Right cardiac atrium (tissue), 5 donors: Measurements from ENCODE around the gene RNF8. TPM values are rescaled to one million over a fixed set of nuclear protein-coding genes. Genes with fewer than 3 reads are reported as not detected.
"Not testable (repeated sequence)": the region's sequence is repeated elsewhere in the genome, so short reads cannot be mapped to it uniquely, and the experiment has no call there.

ENCODE experiments used
- ATAC-seq, 2 donors: fragments of 200-7000 bp; cut with Tn5 transposase; one replicate each; pipeline versions ENCODE4 v1.8.0 to v1.9.1; 2020; ENCODE audit warnings: moderate library complexity in 2 of 2, mild to moderate bottlenecking in 1 of 2
- DNase-seq, 3 donors: peaks; one replicate each; pipeline ENCODE4 v3.0.0-alpha.2; 2020
- H3K27ac ChIP-seq: one replicate; pipeline ENCODE4 v1.5.1; 2013; ENCODE audit warnings: mild to moderate bottlenecking, low read length, control low read depth, moderate library complexity
- H3K27me3 ChIP-seq: one replicate; pipeline ENCODE4 v1.6.1; 2013; ENCODE audit not compliant: control insufficient read depth, insufficient read depth
- H3K4me1 ChIP-seq: one replicate; pipeline ENCODE4 v1.6.1; 2013; ENCODE audit warnings: low read length; ENCODE audit not compliant: control insufficient read depth, insufficient read depth
- H3K4me3 ChIP-seq: one replicate; pipeline ENCODE4 v1.5.1; 2013; ENCODE audit warnings: low read length, control low read depth
- H3K9me3 ChIP-seq: one replicate; pipeline ENCODE4 v1.6.1; 2013; ENCODE audit warnings: low read length; ENCODE audit not compliant: control insufficient read depth
- WGBS: extraction: QIAGEN DNeasy Blood & Tissue Kit; methylation state at CpG from one replicate; pipeline ENCODE4 v1.1.7; 2013; 5-methylcytosine and 5-hydroxymethylcytosine counted together
- intact Hi-C, 4 donors: fragments of 100-400 bp; cut with DNase I; formaldehyde crosslinking; loops; one replicate each; pipeline versions ENCODE4 v1.11.0 to v1.14.0; 2022 to 2023
- polyA plus RNA-seq: library from polyadenylated mRNA; stranded (reverse); fragments of 200-250 nt; gene quantifications from one replicate; pipeline ENCODE4 v1.2.3, GENCODE V29; 2013
- total RNA-seq, 4 donors: library from RNA; stranded (reverse); fragmentation: NEBNext Ultra II Directional; extraction: Animal tissue kit (Norgen Biotek cat#: 25700); gene quantifications; one replicate each; pipeline ENCODE4 v1.2.1, GENCODE V29; 2021
- donor health status: healthy with polysubstance abuse.
- donor health status: DM: no; HTN: yes; CAD: no.
- donor health status: DM: no; HTN: no; CAD: no.
- donor health status: DM: no; HTN: yes; CAD: no; lungs with severe emphysema.
- donor health status: DM: yes; HTN: yes; CAD: no.

The RNF8 gene
- total and polyA plus RNA-seq, 5 donors = 15.7 to 22.9 (median 21.7) TPM

DNA sequence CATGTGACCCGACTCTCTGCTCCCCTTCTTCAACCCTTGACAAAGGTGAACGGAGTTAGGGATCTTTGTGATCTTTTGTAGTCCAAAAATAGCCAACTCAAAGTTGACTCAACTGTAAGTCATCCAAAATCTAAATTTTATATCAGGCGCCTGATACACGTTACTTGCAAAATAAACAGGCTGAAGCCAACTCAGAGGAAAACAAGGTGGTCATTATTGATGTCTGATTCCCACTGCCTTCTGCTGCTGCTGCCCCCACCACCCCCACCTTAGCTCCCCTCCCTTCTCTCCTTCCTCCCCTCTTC is 13.2 kb upstream of the RNF8 start:
- intact Hi-C loops = no loop called here
- ATAC-seq = no peak
- no peaks in the 10 kb centered on the region for H3K27me3 ChIP-seq
- no peak overlapping the region for H3K27ac ChIP-seq
- H3K9me3 ChIP-seq = no peaks in the 10 kb centered on the region
- H3K4me1 ChIP-seq = no peaks in the 10 kb centered on the region
- 73% methylated on average over 4 of the region's 4 CpGs for WGBS
- H3K4me3 ChIP-seq = no peak overlapping the region
- DNase-seq = no peak

DNA sequence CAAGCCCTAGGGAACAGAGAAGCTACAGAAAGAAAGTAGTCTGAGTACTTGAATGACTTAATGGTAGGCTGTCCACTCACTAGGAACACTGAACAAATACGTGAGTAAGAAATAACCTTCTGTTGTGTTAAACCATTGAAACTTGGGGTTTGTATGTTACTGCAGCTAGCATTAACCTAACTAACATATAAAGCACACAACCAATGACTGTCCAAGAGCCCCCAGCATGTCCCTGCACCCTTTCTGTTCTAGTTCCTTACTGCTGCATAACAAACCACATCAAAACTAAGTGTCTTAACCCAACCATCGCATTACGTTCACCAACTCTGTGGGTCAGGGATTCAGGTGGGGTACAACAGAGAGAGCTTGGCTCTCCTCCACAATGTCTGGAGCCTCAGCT is 10.5 kb upstream of the RNF8 start:
- no peak for ATAC-seq
- no peak overlapping the region for H3K4me3 ChIP-seq
- no peak overlapping the region for H3K27ac ChIP-seq
- no peaks in the 10 kb centered on the region for H3K27me3 ChIP-seq
- intact Hi-C loops = no loop called here
- H3K9me3 ChIP-seq = no peaks in the 10 kb centered on the region
- DNase-seq = no peak
- 90% methylated on average over 3 of the region's 3 CpGs for WGBS
- H3K4me1 ChIP-seq = no peaks in the 10 kb centered on the region

DNA sequence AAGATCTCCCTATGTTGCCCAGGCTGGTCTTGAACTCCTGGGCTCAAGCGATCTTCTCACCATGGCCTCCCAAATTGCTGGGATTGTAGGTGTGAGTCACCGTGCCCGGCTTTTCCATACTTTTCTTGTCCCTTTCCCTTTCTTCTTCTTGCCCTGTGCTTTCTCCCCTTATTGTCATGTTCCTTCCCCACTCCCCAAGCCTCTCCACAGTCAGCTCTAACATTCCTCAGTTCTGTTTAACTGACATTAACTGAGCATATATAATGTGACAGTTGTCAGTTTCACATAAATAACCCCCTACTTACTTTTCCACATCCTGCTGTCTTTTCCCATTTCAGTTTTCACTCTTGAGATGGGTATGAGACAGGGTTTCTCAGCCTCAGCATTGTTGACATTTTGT is 9.5 kb upstream of the RNF8 start:
- WGBS = 90% methylated on average over 3 of the region's 3 CpGs
- intact Hi-C loops = no loop called here
- ATAC-seq (no peak), DNase-seq (no peak)
- Histone ChIP-seq H3K27ac (no peak overlapping the region), H3K9me3 (no peaks in the 10 kb centered on the region), H3K4me1 (no peaks in the 10 kb centered on the region), H3K27me3 (no peaks in the 10 kb centered on the region), H3K4me3 (no peak overlapping the region)

DNA sequence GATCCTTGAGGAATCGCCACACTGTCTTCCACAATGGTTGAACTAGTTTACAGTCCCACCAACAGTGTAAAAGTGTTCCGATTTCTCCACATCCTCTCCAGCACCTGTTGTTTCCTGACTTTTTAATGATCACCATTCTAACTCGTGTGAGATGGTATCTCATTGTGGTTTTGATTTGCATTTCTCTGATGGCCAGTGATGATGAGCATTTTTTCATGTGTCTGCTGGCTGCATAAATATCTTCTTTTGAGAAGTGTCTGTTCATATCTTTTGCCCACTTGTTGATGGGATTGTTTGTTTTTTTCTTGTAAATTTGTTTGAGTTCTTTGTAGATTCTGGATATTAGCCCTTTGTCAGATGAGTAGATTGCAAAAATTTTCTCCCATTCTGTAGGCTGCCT is 8.0 kb upstream of the RNF8 start:
- H3K9me3 ChIP-seq, H3K27me3 ChIP-seq, H3K4me3 ChIP-seq, ATAC-seq, H3K27ac ChIP-seq, intact Hi-C loops, H3K4me1 ChIP-seq, DNase-seq: not testable (repeated sequence)
- WGBS = 75% methylated on average over 3 of the region's 3 CpGs

DNA sequence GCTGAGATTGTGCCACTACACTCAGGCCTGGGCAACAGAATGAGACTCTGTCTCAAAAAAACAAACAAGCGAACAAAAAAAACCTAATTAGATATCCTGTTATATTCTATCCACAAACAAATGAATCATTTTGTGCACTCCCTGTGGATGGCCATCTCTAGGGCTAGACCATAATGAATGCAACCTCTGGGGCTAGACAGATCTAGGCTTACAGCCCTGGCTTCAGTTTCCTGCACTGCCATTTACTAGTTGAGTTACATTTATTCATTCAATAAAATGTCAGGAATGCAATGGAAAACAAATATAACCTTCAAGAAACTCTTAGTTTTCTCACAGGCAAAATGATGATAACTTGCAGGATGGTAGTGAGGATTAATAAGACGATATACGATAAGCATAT is 6.6 kb upstream of the RNF8 start:
- H3K27ac ChIP-seq = no peak overlapping the region
- H3K4me1 ChIP-seq = no peaks in the 10 kb centered on the region
- H3K9me3 ChIP-seq = no peaks in the 10 kb centered on the region
- no peak overlapping the region for H3K4me3 ChIP-seq
- intact Hi-C loops = no loop called here
- no peaks in the 10 kb centered on the region for H3K27me3 ChIP-seq
- ATAC-seq (no peak), DNase-seq (no peak)
- WGBS = 86% methylated on average over 3 of the region's 3 CpGs

DNA sequence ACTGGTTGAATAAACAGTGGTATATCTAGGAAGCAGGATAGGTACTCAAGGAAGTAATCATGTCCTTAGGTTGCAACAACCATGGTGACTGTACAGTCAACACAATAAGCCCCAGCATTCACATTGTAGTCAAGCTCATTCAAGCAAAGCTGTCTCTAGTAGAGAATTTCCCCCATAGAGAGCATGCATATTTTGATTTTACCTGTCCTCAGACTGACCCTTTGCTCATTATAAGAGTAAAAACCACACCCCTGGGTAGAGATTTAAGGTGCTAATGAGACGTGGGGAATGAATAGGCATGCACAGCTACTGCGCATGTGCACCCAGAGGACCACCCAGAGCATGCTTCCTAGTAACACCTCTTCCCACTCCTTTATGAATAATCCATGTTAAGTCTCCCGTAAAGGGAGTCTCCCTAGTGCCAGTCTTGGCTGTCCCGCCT is 6.1 kb upstream of the RNF8 start:
- Histone ChIP-seq H3K27ac (no peak overlapping the region), H3K4me1 (no peaks in the 10 kb centered on the region), H3K27me3 (no peaks in the 10 kb centered on the region), H3K9me3 (no peaks in the 10 kb centered on the region), H3K4me3 (no peak overlapping the region)
- ATAC-seq (no peak), DNase-seq (no peak)
- 83% methylated on average over 4 of the region's 4 CpGs for WGBS
- intact Hi-C loops = no loop called here

DNA sequence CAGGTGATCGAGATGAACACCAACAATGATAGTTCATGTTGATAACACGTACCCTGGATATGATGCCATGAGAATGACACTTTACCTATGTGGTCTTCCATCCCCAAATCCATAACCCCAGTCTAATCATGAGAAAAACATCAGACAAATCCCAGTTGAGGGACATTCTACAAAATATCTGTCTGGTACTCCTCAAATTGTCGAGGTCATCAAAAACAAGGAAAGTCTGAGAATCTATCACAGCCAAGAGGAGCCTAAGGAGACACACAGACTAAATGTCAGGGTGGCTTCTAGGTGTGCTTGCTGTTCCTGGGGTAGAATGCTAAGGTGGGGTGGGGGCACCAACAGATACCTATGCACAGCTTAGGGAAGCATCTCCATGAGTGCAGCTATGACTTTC is 2.8 kb upstream of the RNF8 start:
- Histone ChIP-seq H3K27me3 (no peaks in the 10 kb centered on the region), H3K4me3 (no peak overlapping the region), H3K27ac (no peak overlapping the region), H3K9me3 (no peaks in the 10 kb centered on the region), H3K4me1 (no peaks in the 10 kb centered on the region)
- intact Hi-C loops = no loop called here
- 94% methylated on average over 3 of the region's 3 CpGs for WGBS
- ATAC-seq = no peak
- no peak for DNase-seq

DNA sequence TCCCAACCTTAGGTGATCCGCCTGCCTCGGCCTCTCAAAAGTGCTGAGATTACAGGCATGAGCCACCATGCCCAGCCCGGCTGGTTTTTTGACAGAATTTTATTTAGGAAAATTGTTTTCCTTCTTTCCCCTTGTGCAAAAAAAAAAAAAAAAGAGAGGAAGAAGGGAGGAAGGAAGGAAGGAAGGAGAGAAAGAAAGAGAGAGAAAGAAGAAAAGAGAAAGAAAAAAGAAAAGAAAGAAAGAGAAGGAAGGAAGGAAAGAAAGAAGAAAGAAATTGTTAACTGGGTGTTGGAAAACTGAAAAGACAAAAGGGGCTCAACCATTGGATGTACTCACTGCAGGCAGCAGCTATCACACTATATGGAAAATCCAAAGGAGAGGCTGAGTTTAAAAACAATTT is 1.4 kb upstream of the RNF8 start:
- ATAC-seq (no peak), DNase-seq (no peak)
- Histone ChIP-seq H3K27ac (no peak overlapping the region), H3K4me1 (peaks cover 5% of the 10 kb centered on the region), H3K9me3 (no peaks in the 10 kb centered on the region), H3K27me3 (no peaks in the 10 kb centered on the region), H3K4me3 (no peak overlapping the region)
- WGBS = 93% methylated on average over 3 of the region's 3 CpGs
- intact Hi-C loops = no loop called here

DNA sequence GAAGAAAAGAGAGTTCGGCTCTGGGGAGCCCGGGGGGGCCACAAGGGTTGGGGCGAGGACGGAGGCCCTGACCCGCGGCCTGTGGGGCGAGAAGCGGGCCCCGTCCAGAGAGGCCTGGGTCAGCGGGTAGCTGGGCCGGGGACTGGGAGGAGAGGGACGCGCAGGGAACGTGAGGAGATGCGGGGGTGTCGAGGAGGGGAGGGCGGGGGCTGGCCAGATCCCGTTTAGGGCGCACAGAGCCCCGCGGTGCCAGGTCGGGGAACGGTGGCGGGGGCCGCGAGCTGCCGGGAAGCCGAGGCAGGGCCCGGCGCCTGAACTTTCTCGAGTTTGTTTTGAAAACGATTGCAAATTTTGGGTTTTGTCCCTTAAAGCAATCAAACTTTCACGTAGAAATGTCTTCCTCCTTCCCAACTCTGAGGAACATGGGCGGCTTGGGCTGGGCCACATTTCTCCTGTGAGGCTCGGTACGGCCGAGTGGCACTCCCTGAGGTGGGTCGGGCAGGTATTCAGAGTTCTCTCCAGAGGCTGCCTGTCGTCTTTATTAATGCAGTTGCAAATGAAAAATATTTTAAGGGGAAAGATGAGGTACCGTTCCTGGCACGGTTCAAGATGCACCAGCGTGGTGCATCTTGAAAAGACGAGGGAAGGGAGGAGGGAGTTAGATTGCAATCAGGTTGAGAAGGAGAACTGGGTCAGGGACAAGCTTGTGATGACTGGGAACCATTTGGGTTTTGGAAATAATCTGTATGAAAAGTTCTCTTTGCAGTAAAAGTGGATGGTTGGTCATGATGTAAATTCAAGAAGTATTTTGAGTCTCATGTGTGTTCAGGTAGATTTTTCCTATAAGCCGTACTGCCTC is 972 bp downstream of the RNF8 start:
- Histone ChIP-seq H3K4me1 (peaks cover 7% of the 10 kb centered on the region), H3K4me3 (peak overlapping the region; percentile 93), H3K9me3 (no peaks in the 10 kb centered on the region), H3K27ac (no peak overlapping the region), H3K27me3 (no peaks in the 10 kb centered on the region)
- DNase-seq (peak; percentile 33 to 63 (median 62)), ATAC-seq (peak; percentile 65 to 66)
- intact Hi-C loops = no loop called here
- WGBS = 4% methylated on average over 44 of the region's 44 CpGs

DNA sequence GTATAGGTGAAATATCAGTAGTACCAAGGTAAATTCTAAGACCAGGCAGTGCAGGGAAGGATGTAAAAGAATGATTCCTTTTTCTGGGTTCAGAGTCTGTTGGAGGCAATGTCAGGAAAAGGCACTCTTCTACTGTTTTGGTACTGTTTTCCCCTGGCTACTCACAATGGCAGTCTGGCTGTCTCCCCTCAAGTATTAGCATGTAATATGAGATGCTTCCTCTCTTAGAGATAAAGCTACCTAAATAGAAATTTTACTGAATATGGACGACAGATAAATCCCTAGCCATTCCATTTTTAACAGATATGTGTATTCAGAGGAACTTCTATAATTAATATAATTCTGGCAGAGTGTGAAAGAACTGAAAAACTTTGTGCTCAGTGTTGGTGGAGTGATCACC is 3.5 kb downstream of the RNF8 start:
- Histone ChIP-seq H3K9me3 (no peaks in the 10 kb centered on the region), H3K27me3 (no peaks in the 10 kb centered on the region), H3K4me3 (no peak overlapping the region), H3K27ac (no peak overlapping the region), H3K4me1 (peaks cover 7% of the 10 kb centered on the region)
- 10% methylated on average over 1 of the region's 1 CpG for WGBS
- intact Hi-C loops = no loop called here
- no peak for ATAC-seq
- DNase-seq = no peak

DNA sequence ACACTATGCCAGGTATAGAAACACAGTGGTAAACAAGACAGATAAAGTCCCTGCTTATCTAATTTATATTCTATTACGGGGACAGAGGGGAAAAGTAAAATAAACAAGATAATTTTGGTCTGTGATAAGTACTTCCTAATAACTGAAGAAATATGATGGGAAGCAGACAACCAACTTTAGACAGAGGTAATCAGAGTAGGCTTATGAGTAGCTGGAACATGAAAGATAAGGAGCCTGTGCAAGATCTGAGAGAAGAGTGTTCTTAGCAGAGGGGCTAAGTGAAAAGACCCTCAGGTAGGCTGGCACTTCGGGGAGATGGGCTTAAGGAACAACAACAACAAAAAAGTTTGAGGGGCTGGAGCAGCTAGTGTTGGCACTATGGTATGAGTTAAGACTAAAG is 4.1 kb downstream of the RNF8 start:
- peaks cover 7% of the 10 kb centered on the region for H3K4me1 ChIP-seq
- H3K27ac ChIP-seq = no peak overlapping the region
- 54% methylated on average over 2 of the region's 2 CpGs for WGBS
- intact Hi-C loops = no loop called here
- no peak for ATAC-seq
- no peaks in the 10 kb centered on the region for H3K9me3 ChIP-seq
- H3K4me3 ChIP-seq = no peak overlapping the region
- H3K27me3 ChIP-seq = no peaks in the 10 kb centered on the region
- no peak for DNase-seq

DNA sequence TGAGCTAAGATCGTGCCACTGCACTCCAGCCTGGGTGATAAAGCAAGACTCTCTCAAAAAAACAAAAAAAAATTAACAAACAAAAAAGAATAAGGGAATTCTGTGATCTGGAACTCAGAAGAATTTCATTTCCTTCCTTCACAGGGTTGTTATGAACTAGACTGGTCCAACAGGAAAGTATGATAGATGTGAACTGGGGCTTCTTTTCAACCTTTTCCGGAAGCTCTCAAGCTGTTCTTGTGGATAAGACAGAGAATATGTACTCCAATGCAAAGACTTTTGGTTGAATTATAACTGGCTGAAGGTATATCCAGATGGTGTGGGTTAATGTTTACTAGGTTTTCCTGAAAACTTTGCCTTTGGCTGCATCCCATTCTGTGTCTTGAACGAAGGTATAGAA is 5.3 kb downstream of the RNF8 start:
- Histone ChIP-seq H3K27me3 (no peaks in the 10 kb centered on the region), H3K4me3 (no peak overlapping the region), H3K27ac (no peak overlapping the region), H3K9me3 (no peaks in the 10 kb centered on the region), H3K4me1 (peaks cover 7% of the 10 kb centered on the region)
- intact Hi-C loops = no loop called here
- ATAC-seq (no peak), DNase-seq (no peak)
- 79% methylated on average over 3 of the region's 3 CpGs for WGBS
